Parietal lobe (tissue), 1 donor: ENCODE results near the gene CYP26B1. TPM values are rescaled to one million over a fixed set of nuclear protein-coding genes. Genes with fewer than 3 reads are reported as not detected.

Experiments used
- total RNA-seq: library from RNA; depleted of rRNA; stranded (reverse); fragments of >200 nt; gene quantifications from one replicate; pipeline ENCODE4 v1.2.3, GENCODE V29; 2014

The CYP26B1 gene
- total RNA-seq, result 3.4 TPM

GRCh38 chr2:72147303-72147971 is at the start of gene CYP26B1:
CYP26B1 (minus strand) TSS chr2:72147862; CDS start chr2:72147834, 28 bp downstream.

